GM19468 (cell line): ENCODE results near the gene FOXO3.
"Not testable (repeated sequence)": the region's sequence is repeated elsewhere in the genome, so short reads cannot be mapped to it uniquely, and the experiment has no call there.

Experiments
- ATAC-seq: cut with Tn5 transposase; IDR thresholded peaks from one replicate; pipeline ENCODE4 v1.9.1; 2021; ENCODE audit warnings: mild to moderate bottlenecking, moderate library complexity, moderate number of reproducible peaks; ENCODE audit not compliant: unreplicated experiment; ENCODE audit errors: extremely low read depth

The FOXO3 gene

GRCh38 chr6:108675226-108676200 lies 114.8 kb downstream of the FOXO3 start:
- no peak for ATAC-seq

GRCh38 chr6:108676555-108676954 lies 115.8 kb downstream of the FOXO3 start:
- no peak for ATAC-seq

- no peak for ATAC-seq
Observed at GRCh38 chr6:108677357-108677756, 116.6 kb downstream of the FOXO3 start.

- no peak for ATAC-seq
Observed at GRCh38 chr6:108677894-108678293, 117.2 kb downstream of the FOXO3 start.

- not testable (repeated sequence) for ATAC-seq
Observed at GRCh38 chr6:108680314-108680713, 119.6 kb downstream of the FOXO3 start.

GRCh38 chr6:108681721-108682120 lies 121.0 kb downstream of the FOXO3 start:
- ATAC-seq: not testable (repeated sequence)

- ATAC-seq: not testable (repeated sequence)
Observed at GRCh38 chr6:108682383-108683119, 121.8 kb downstream of the FOXO3 start.

- not testable (repeated sequence) for ATAC-seq
Observed at GRCh38 chr6:108683976-108684375, 123.3 kb downstream of the FOXO3 start.

GRCh38 chr6:108684771-108685329 lies 124.1 kb downstream of the FOXO3 start:
- no peak for ATAC-seq

- no peak for ATAC-seq
Observed at GRCh38 chr6:108685970-108686369, 125.3 kb downstream of the FOXO3 start.

GRCh38 chr6:108686896-108687295 lies 126.2 kb downstream of the FOXO3 start:
- no peak for ATAC-seq

GRCh38 chr6:108687921-108688320 lies 127.2 kb downstream of the FOXO3 start:
- ATAC-seq: no peak

- no peak for ATAC-seq
Observed at GRCh38 chr6:108689272-108690161, 128.8 kb downstream of the FOXO3 start.

GRCh38 chr6:108690326-108691049 lies 129.8 kb downstream of the FOXO3 start:
- no peak for ATAC-seq

- no peak for ATAC-seq
Observed at GRCh38 chr6:108693430-108694154, 132.9 kb downstream of the FOXO3 start.

- ATAC-seq: no peak
Observed at GRCh38 chr6:108694816-108695215, 134.1 kb downstream of the FOXO3 start.

- no peak for ATAC-seq
Observed at GRCh38 chr6:108697561-108698161, 136.9 kb downstream of the FOXO3 start.
